ENCODE data around the gene TRPC6.

TRPC6 gene

DNA sequence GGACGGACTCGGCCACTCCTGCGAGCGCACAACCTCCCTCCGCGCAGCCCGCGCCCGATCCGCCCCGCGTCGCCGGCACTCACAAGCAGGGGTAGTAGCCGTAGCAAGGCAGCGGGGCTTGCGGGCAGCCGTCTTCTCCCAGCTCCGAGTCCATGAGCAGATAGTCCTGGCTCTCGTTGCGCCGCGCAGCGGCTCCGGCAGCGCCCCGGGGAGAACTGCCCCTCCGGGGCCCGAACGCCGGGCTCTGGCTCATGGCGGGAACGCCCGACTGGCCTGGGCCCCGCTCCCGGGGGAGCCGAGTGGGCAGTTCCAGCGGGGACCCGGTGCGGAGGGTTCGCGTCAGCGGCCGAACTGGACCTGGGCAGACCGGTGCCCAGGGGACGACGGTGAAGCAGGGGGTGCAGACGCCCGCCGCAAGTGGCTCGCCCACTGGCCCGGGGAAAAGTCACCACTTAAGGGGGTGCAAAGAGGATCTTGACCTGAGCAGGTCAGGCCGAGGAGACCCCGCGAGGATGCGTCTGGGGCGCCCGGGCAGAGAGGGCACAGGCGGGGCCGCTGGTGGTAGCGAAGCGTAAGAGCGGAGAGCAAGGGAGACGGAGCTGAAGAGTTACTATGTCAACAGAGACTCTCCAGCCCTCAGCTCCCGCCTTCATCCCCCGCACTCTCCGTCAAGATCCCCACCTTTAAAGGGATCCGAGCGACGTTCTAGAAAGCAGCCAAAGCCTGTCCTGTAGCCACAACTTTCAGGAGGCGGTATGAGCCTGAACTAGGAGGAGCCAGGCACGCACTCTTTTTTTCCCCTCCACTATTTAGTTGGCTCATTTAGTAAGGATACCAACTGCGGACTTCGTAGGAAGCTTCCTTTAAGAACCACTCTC, at the start of gene TRPC6:
TSS of gene TRPC6 (minus strand) at position 757 of the 878 bp plus-strand sequence. CDS start at position 253, 504 bp downstream.
- DNase-seq, result no peak

DNA sequence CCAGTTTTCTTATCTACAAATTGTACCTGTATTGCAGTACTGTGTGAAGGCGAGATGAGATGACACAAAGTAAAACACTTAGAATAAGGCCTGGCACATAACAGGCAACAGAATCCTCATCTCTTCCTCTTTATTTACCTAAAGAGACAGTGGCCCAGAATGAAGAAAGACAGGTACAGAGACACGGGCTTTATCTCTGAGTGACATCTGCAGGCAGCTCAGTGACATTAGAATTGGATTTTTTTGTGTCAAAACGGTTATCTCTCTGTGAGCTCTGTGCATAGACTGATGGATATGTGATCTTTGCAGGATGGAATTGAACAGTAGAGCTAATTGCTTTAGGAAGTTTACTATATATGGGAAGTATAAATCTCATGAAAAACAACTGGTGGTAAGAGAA, 36.2 kb upstream of the TRPC6 start:
- DNase-seq, result no peak

DNA sequence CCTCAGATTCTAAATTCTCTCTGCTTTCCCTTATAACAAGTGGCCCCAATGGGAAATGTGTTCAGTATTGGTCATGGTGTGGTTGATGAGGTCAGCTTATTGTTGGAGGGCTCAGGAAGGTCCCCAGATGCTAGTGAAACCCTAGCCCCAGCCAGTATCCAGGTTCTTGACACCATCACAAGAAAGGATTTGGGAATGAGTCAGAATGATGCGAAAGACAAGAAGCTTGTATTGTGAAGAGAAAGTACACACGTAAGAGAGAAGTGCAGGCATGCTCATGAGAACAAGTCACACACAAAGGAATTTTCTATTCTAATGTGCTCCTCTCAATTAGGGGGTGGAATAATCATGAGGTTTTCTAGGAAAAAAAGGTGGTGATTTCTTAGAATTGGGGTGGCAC, 34.9 kb upstream of the TRPC6 start:
- no peak for DNase-seq

DNA sequence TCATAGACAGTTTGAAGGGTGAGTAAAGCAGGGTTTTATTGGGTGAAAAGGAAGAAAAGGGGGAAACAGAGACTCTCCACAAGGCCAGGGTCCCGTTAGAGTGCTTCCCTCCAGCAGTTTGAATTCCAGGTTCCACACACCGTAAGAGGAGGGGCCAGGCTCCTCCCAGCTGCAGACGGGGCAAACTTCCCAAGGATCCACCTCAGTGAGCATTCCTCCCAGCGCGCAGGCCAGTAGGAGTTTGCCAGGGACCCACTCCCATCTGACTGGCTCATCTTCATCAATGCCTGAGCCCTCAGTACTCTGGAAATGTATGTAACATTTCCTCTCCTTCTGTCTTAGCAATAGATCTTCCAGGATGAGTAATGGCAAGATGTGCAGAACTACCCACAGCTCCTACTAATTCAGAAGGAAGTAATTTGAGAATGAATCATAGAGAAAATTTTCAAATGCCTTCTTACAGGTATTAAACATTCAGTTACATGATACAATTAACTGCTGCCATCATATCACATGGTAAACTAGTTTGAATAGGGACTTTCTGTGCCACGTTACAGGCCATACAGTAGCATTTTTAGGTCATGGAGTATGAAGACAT, 34.0 kb upstream of the TRPC6 start:
- DNase-seq, result no peak

DNA sequence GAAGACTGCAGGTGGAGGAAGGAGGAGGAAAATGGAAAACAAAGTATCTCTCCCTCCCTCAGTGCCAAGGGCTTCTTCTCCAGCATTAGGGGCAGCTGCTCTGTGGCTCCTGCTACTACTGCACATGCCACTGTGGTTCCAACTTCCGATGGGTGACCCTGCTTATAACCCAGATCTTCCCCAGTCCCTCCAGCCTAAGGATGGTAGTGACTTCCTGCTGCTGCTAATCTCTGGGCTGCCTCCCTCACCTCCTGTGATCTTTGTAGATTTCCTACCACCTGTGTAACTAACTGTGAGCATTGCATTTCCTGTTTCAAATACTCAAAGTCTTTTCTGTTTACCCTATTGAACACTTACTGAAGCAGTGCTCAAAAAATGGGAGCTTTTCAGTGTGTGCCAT, 28.7 kb upstream of the TRPC6 start:
- no peak for DNase-seq

DNA sequence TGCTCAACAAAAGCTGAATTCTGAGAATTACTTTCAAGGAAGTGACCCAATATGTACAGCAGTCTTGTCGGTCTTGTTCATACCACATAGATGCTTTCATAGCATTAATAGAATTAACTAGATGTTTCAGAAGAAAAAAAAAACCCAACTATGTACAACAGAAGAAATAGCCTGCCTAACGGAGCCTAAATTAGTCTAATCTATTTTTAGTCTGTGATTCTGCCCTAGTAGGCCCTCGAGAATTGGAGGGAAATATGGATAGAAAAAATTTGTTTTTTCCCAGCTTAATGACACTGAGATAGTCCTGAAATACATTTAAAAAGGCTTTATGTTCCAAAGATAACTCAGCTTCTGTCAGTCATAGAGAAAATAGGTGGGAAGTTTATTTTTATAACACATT, 17.1 kb upstream of the TRPC6 start:
- no peak for DNase-seq

DNA sequence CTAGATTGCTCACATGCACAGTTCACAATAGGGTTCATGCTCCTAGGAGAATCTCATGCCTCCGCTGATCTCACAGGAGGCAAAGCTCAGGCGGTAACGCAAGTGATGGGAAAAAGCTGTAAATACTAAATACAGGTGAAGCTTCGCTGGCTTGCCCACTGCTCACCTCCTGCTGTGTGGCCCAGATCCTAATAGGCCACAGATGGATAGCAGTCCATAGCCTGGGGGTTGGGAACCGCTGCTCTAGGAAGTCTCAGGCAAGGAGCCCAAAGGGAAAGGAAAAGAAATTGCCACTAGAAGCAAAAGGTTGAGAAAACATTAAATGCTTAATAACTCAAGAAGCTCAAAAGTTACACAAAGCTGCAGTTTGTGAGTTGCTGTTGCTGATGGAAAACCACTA, 3.2 kb upstream of the TRPC6 start:
- DNase-seq, result no peak

DNA sequence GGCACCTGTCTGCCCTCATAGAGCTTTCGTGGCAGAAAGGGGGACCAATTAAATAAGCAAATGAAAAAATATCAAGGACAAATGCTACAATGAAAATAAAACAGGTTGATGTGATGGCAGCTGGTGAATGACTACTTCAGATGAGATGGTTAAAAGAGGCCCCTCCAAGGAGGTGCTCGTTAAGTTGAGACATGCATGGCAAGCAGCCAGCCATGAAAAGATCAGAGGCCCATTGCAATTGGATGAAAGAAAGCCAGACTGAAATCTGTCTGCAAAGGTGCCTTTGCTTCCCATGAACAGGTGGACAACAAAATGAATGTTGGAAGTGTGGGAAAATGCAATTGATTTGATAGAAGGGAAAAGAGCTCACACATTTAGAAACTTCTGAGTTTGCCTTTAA, 848 bp upstream of the TRPC6 start:
- no peak for DNase-seq

DNA sequence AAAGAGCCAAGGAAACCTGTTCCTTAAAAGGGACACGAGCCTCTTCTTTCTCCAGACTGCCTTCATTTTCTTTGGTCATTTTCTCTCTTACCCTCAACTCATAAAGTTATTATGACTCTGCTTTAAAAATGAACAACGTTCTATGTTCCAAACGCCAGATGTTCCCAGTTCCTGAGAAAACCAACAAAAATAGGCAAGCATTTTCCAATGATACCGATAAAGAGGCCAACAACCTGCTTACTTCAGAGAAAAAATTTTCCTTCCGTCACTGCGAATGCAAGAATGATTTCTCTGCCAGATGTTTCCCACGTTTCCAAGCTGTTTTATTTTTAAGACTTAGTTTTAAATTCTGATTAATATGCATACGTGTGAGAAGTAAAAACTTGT, 315 bp upstream of the TRPC6 start:
- no peak for DNase-seq

DNA sequence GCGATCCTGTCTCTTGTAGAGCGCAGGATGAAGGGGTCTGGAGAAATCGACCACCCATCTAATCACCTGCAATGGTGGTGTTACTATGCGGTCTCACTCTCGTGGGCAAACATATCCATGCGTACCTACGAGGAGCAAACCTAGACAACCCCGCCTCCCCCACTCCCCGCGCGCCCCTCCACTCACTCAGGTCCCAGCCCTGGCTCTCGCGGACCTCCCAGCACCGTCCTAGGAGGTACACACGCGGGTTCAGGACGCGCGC, 887 bp downstream of the TRPC6 start:
- no peak for DNase-seq

DNA sequence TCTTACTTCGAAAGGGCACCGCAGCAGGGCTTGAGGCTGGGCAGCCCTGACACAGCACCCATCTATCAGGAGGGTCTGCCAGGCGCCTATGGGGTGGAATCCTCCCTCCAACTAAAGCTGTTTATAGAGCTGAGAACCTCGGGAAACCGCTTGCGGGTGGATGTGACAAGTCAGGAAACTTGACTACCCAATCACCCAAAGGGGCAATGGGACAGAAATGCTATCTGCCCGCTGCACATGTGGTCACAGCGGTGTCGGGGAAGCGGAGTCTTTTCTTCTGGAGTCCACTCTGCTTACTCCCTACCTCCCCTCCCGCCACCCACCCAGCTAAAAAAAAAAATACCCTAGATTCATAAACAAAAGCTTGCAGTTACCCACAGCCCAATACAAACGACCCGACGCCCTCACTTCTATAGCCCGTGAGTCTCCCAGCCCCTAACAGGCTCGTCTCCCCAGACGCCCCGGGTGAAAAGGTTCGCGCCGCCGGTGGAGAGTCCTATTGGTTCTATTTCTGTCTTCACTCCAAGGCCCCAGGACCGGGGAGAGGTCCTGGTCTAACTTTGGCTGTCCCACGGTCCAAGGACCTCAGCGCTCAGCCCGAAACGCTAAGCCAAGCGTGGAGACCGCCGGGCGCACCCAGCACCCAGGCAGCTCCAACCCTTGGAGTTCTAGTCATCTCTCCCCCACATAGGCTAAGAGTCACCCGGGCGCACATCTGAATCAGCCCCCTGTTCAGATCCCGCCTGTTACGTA, 1.4 kb downstream of the TRPC6 start:
- no peak for DNase-seq

DNA sequence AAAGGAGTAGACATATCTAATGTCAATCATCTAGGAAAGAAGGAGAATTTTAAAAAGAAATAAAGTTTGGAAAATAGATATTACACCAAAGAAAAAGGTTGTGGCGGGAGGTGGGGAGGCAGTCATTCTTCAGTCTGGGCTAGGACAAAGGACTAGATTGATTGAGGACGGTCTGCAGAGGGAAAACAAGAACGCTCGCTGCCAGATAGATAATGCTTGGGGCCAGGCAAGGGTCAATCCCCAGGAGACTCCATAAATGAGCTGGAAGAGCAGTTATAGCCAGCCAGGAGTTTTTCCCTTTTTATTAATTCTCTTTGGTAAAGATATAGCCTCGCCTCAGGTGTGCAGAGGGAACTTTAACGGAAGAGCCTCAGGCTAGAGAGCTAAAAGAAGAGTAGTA, 6.3 kb downstream of the TRPC6 start:
- DNase-seq, result no peak

DNA sequence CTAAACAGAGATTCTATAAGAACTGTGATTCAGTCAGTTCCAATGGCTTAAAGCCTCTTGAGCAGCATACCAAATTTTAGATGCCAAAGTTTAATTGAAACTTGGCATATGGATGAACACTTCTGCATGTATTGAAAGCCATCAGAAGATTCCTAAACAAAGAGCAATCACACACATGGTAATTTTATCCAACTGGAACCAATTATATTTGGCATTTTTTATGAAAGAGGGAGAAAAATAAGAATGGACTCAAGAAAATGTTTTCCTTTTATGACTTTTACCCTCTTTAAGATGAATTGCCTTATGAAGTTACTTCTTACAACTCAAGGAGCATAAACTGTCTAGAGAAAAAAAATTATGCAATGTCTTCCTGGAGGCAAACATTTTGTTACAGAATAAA, 7.4 kb downstream of the TRPC6 start:
- no peak for DNase-seq

DNA sequence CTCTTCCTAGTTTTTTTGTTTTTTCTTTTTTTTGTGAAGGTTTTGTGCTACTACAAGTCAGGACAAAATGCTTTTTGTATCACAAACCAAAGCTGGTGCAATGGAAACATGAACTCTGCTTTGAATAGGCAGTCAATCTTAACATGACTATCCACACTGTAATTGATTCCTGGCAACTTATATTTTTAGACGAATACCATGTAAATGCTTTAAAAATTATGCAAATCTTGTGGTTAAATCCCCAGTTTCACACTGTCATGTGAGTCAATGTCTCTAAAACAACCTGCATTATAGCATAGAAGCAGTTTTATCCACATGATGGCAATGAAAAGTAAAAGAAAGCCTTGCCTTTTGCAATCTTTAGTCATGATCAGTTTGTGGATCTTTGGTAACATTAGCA, 8.9 kb downstream of the TRPC6 start:
- DNase-seq, result no peak

DNA sequence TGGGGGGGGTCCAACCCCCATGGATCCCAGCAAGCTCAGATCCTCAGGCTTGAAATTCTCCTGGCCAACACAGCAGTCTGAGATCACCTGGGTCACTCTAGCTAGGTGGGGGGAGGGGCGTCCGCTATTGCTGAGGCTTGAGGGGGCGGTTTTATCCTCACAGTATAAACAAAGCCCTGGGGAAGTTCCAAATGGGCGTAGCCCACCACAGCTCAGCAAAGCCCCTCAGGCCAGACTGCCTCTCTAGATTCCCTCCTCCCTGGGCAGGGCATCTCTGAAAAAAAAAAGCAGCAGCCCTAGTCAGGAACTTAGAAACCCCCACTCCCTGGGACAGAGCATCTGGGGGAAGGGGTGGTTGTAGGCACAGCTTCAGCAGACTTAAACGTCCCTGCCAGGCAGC, 16.7 kb downstream of the TRPC6 start:
- DNase-seq, result no peak

DNA sequence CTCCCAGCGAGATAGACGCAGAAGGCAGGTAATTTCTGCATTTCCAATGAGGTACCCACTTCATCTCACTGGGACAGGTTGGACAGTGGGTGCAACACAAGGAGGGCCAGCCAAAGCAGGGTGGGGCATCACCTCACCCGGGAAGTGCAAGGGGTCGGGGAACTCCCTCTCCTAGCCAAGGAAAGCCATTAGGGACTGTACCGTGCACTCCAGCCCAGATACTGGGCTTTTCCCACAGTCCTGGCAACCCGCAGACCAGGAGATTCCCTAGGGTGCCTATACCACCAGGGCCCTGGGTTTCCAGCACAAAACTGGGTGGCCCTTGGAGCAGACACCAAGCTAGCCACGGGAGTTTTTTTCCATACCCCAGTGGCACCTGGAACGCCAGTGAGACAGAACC, 17.2 kb downstream of the TRPC6 start:
- no peak for DNase-seq

DNA sequence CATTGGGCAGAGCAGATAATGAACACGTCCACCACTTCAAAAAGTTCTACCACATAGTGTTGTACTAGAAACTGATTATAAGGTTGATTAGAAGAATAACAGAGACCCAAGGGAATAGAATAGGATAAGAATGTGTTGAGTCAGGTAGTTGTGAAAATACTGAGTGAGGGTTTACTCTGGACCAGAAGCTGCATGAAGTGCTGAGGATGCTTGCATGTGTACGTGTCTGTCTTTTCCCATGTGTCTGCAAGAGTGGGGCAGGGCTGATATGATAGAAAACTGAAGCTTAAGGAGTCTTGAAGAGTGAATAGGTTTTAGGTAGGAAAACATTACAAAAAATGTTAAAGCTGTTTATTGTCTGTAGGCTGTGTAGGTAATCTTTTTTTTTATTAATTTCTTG, 20.6 kb downstream of the TRPC6 start:
- no peak for DNase-seq

DNA sequence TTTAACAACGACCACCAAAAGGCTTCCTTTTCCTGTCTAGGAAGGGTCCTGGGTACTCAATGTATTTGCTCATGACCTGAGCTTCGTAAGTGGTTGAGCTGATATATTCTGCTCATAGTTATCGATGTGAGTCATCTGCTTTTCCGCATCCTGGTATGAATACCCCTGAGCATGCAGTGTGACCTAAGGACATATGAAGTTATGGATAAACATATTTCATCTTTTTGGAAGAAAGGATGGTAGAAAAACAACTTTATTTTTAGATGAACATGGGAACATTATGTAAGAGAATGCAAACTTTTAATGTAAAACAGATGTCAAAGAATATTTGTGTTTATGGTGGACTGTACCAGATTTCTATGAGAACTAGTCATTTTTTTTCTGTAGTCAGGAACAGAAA, 28.4 kb downstream of the TRPC6 start:
- DNase-seq, result no peak

DNA sequence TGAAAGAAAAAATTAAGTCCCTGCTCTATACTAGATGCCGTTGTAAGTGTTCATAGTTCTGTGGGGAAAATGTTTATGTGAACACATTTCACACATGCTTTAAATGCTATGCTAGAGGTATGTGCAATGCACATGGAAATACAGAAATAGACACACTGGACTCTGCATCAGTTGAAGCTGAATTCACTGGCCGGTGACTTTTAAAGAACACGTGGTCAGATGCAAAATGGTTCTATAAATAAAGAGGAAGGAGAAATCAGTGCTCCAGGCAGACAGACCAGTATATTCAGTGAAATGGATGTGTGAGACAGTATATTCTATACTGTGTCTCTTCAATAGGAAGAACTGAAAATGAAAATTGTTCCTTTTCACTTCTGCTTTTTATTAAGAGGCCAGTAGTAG, 29.9 kb downstream of the TRPC6 start:
- DNase-seq, result no peak

DNA sequence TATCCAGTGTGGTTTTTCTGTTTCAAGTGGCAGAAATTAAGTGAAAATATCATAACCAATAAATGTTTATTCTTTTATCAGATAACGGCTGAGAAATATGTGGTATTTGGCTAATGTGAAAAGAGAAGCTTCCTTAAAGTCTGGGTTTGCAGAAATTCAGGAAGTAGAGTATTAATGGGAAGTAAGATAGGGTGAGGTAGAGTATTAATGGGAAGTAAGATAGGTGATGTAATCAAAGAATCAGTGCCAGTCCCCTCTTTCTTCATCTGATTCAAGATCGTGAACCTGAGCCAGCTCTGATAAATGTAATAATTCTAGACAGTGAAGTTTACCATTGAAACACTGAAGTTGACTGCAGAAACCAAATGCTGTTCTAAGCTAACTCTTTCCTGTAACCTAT, 30.9 kb downstream of the TRPC6 start:
- DNase-seq, result no peak

DNA sequence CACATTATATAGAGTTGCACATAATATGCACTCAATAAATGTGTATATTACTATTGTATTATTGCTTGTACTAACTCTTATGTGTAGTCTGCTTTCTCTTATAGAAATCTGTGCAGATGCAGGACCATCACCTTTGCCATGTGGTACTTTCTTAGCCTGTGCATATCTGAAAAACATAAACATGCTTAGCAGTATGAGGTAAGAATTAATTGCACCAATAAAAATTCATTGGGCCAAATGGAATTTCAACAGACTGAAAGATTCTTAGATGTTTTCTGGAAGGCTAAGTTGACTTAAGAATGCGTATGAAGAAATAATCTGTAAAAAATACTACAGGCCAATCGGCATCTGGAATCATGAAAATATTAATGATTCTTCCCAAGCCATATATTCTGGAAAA, 55.3 kb downstream of the TRPC6 start:
- DNase-seq, result no peak

DNA sequence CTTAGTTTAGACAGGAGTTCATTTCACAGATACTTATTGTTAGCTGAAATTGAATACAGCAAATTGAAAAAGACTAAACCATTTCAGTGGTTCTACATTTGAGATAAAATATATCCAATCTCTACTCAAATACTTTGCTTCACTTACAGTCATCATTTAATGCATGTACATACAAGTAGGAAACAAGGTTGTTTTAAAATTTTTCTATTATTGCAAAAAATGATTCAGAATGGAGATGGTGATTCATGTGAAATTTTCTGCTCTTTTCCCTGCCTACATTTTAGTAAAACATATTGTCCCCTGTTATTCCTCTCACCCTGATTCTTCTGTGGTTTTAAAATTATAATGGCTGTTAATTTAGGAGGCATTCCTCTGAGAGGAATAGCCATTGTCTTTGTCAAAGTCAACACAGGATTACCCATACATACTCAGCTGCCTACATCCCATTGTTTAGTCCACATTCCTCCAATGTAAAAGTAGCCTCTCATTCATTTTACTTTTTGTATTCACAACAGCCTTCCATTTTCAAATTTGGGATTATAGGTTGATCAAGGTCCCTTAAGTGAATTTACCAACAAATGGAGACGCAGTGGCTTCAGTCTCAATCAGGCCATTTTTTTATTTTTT, 60.1 kb downstream of the TRPC6 start:
- no peak for DNase-seq

DNA sequence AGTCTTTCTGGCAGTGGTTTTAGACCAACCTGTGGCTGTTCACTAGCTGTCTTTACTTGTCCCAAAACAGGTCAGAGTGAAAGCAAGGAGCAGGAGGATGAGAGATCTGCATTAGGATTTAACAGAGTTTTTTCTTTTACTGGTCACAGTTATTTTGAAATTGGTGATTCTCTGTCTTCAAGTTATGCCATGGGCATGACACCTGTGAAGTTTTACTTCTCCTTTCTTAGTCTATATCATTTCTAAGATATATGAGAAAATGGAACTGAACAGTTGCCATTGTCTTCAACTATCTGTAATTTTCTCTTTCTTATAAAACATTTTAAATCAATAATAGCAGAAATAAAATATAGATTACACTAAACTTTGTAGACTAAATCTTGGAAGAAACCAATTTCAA, 60.6 kb downstream of the TRPC6 start:
- no peak for DNase-seq

DNA sequence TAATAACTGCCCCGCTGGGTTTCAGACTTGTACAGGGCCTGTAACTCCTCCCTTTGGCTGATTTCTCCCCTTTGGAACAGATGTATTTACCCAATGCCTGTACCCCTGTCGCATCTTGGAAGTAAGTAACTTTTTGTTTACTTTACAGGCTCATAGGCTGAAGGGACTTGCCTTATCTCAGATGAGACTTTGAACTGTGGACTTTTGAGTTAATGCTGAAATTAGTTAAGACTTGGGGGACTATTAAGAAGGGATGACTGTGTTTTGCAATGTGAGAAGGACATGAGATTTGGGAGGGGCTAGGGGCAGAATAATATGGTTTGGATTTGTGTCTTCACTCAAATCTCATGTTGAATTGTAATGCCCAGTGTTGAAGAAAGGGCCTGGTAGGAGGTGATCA, 62.0 kb downstream of the TRPC6 start:
- DNase-seq, result no peak

Data from NCI-H1105 (cell line).